GM21737 (cell line): ENCODE measurements around the gene MYO5A.
A peak's percentile ranks its signal among the peaks of the same experiment; 100 is the strongest.
"Not testable (repeated sequence)": the region's sequence is repeated elsewhere in the genome, so short reads cannot be mapped to it uniquely, and the experiment has no call there.

Source experiments
- ATAC-seq: cut with Tn5 transposase; IDR thresholded peaks from one replicate; pipeline ENCODE4 v1.9.1; 2021; ENCODE audit warnings: mild to moderate bottlenecking, moderate library complexity; ENCODE audit not compliant: unreplicated experiment

The MYO5A gene

DNA sequence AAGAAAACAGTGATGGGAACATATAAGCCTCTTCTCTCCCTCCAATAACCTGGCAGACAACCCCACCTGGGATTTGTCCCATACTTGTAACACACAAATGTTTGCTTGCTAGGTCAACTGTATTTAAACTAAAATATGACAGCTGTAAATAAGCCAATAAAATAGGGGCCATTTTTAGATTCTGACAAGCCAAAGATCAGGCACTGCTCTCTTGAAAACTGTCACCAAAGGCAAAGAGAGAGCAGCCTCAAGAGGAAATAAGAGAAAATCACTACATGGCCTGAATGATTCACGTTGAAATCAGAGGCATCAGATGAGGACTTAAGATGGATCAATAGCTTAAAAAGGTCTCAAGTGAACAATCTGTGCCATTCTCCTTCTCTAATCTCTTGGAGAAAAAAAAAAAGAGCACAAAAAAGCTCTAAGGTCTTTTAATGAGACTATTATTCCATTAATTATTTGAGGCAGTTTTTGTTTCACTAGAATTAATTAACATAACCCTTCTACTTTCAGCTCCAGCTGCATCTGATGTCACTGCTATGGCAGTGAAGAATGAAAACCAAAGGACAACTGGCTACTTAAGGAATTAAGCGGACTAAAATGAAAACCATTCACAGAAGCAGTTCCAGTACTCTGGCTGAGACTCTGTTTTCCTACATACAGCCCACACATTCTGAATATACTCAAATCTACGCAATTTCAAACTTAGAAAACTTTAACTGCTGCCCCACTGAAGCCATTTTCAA is 19.0 kb downstream of the MYO5A start:
- ATAC-seq = no peak

DNA sequence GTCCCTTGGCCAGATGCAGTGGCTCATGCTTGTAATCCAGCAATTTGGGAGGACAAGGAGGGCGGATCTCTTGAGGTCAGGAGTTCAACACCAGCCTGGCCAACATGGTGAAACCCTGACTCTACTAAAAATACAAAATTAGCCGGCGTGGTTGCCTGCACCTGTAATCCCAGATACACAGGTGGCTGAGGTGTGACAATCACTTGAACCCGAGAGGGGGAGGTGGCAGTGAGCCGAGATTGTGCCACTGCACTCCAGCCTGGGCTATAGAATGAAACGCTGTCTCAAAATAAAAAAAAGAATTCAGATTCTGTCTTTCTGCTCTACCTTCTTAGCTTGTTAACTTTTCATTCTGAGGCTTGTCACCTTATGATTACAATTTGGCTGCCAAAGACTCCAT is 22.1 kb downstream of the MYO5A start:
- ATAC-seq = no peak

DNA sequence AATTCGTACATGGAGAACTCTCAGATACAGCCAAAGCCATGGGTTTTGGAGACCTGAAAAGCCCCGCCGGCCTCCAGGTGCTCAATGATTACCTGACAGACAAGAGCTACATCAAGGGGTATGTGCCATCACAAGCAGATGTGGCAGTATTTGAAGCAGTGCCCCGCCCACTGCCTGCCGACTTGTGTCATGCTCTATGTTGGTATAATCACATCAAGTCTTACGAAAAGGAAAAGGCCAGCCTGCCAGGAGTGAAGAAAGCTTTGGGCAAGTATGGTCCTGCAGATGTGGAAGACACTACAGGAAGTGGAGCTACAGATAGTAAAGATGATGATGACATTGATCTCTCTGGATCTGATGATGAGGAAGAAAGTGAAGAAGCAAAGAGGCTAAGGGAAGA is 23.5 kb downstream of the MYO5A start:
- no peak for ATAC-seq

DNA sequence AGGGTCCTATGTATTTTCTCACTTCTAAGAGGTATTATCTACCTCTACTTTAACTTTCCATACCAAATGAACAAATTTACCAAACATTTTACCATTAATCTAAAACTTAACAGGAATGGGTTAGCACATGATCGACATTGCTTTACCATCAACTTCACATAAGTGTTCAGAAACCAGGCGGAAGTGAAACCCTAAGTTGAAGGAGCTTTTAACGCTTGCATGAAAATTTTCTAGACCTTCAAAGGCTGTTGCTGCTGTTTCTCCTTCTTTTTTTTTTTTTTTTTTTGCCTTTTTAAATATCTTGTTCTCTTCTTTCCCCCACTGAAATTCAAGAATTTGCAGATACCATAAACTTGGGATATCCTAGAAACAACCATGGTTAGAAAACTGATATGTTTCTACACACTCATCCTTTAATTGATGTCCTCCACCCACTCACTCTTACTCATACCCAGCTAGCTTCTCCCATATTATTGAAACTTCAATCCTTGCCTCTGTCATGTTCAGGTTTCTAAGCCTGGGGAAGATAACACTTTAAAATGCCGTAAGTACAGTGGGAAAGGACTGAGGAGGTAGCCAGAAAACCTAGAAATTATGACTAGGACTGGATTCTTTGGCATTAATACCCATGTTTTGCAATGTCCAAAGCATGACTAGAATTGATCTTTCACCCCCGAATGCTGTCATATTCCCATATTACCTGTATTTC is 24.7 kb downstream of the MYO5A start:
- ATAC-seq = peak; percentile 80

DNA sequence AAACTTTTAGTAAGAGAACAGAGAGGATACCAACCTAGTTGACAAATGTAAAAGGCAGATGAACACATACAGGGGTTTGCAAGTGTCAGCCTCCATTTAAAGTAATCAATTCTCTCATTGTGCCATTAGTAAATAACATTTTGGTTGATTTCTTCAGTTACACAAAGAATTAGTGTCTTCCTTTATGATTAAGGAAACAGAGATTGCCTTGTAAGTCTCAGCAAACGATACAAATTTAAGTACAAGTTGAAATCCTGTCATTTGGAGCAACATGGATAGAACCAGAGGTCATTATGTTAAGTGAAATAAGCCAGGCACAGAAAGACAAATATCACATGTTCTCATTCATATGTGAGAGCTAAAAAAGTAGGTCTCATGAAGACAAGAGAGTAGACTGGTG is 26.1 kb downstream of the MYO5A start:
- no peak for ATAC-seq

DNA sequence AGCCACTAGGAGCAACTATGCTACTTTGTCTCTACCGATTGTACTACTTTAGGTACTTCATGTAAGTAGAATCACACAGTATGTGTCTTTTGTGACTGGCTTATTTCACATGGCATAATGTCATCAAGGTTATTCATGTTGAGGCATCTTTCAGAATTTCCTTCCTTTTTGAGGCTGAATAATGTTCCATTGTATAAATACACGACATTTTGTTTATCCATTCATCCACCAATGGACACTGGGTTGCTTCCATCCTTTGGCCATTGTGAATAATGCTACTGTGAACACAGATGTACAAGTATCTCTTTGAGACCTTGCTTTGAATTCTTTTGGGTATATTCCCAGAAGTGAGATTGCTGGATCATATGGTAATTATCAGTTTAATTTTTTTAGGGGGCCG is 29.2 kb downstream of the MYO5A start:
- no peak for ATAC-seq

DNA sequence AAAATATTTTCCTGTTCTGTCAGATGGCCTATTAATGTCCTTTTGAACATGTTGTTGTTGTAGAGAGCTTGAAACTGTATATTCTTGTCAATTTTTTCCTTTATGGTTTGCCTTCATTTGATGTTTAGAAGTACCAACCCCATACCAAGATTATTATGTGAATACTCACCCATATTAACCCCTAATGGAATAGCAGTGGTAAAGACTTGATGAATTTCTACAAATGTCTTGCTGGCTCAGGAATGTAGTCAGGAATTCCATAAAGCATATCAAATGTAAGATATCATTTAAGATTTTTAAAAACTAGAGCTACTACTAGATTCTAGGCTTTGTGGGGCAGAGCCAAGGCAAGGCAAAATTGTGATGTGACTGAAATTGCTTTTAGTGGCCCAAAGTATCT is 30.0 kb downstream of the MYO5A start:
- no peak for ATAC-seq

DNA sequence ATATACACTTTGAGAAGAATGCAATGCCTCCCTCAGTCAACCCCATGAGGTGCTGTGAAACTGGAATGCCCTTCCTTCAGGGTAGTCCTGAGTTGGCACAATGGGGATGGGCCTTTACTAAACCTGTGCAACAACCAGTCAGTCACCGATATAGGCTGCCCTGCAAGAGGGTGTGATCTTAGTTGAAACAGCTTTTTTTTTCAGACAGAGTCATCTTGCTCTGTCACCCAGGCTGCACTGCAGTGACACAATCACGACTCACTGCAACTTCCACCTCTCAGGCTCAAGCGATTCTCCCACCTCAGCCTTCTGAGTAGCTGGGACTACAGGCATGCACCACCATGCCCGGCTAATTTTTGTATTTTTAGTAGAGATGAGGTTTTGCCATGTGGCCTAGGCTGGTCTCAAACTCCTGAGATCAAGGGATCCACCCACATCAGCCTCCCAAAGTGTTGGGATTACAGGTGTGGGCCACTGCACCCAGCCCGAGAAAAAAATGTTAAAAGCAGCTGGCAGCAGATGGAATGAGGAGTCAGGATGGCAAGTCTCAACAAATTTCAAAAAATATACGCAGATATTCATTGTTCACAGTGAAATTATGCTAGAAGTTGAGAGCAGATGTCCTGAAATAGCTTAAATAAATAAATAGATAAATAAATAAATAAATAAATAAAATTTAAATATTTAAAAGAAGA is 31.8 kb downstream of the MYO5A start:
- no peak for ATAC-seq

DNA sequence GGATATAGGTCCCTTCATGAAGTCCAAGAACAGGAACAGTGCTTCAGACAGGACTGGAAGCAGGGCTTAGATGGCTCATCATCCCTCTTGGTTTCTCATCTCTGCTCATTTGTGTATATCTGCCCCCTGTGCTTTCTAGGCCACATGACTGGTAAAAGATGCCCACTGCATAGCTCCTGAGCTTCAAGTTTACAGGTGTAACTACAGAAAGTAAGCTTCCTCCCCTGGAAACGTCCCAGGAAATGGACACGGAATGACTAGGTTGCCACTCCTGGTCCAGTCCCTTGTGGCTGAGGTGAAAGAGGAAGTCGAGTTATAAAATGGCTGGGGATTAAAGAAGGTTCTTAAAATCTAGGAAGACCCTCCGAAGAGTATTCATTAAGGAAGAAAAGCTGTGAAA is 32.5 kb downstream of the MYO5A start:
- ATAC-seq = no peak

DNA sequence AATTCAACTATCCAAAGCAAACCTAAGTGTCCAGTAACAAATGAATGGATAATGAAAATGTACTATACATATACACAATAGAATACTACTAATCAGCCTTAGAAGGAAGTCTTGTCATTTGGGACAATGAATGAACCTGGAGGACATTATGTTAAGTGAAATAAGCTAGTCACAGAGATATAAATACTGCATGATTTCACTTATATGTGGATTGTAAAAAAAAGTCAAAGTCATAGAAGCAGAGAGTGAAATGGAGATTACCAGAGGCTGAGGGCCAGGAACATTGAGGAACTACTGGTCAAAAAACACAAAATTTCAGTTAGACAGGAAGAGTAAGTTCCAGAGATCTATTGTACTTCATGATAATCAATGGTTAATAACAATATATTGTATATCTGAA is 33.6 kb downstream of the MYO5A start:
- ATAC-seq = no peak

DNA sequence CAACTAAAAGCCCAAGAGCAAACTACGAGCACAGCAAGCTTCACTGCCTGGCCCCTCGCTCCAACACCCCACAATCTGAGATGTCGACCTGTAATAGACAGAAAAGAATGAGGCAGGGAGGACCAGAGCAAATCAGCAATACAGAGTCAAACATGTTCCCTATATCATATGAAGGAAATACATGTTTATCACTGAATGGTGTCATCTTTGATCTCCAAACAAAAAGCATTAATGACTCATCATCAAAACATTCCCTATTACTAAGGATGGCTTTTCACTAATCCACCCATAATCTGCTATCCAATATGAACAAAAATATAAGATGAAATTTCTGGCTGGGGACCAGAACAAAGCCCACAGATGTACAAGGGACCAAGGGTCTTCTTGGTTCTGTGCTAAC is 34.7 kb downstream of the MYO5A start:
- no peak for ATAC-seq

DNA sequence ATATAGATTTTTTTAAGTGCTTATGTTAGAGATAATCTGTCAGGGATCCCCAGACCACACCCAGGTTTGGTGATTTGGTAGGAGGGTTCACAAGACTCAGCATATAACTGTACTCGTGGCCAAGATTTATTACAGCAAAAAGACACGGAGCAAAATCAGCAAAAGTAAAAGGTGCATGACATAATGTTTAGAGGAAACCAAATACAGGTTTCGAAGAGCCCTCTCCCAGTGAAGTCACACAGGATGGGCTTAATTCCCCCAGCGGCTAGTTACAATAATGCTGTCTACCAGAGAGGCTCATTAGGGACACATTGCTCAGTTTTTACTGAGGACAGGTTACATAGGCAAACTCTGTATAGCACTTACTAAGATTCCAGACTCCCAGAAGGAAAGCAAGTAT is 36.5 kb downstream of the MYO5A start:
- ATAC-seq = no peak

DNA sequence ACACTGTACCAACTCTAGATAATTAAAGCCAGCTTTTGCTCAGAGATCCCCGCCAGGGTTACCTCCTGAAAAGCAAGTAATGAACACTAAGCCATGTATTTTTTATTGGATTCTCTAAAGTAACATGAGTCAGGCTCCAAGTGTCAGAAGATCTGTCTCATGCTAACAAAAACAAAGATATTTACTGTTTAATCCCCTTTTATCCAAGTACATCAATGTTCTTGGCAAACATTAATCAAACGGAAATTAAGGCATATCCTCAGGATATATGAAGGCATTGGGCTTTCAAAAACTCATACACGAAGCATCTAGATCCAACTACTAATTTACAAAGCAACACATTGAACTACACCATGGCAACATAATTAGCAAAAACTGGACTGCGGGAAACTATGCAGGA is 37.2 kb downstream of the MYO5A start:
- ATAC-seq = no peak

DNA sequence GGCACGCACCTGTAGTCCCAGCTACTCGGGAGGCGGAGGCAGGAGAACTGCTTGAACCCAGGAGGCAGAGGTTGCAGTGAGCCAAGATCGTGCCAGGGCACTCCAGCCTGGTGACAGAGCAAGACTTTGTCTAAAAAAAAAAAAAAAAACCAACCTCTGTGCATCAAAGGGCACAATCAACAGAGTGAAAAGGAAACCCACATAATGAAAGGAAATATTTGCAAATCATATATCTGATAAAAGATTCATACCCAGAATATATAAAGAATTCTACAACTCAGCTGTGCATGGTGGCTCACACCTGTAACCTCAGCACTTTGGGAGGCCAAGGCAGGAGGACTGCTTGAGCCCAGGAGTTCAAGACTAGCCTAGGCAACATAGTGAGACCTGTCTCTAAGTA is 39.2 kb downstream of the MYO5A start:
- not testable (repeated sequence) for ATAC-seq

DNA sequence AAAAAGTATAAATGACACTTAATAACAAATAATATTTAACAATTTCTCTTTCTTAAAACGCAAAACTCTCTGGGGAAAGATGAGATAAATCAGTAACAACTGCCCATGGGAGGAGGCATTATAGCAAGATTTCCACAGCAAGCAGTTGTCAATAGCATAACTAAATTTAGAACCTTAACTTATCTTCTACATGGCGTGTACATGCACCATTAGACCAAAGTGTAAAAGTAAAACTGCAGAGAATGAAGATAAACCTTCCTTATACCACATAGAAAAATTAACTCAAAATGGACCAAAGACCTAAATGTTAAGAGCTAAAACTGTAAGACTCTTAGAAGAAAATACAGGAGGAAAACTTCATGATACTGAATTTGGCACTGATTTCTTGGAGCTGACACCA is 39.9 kb downstream of the MYO5A start:
- ATAC-seq = no peak

DNA sequence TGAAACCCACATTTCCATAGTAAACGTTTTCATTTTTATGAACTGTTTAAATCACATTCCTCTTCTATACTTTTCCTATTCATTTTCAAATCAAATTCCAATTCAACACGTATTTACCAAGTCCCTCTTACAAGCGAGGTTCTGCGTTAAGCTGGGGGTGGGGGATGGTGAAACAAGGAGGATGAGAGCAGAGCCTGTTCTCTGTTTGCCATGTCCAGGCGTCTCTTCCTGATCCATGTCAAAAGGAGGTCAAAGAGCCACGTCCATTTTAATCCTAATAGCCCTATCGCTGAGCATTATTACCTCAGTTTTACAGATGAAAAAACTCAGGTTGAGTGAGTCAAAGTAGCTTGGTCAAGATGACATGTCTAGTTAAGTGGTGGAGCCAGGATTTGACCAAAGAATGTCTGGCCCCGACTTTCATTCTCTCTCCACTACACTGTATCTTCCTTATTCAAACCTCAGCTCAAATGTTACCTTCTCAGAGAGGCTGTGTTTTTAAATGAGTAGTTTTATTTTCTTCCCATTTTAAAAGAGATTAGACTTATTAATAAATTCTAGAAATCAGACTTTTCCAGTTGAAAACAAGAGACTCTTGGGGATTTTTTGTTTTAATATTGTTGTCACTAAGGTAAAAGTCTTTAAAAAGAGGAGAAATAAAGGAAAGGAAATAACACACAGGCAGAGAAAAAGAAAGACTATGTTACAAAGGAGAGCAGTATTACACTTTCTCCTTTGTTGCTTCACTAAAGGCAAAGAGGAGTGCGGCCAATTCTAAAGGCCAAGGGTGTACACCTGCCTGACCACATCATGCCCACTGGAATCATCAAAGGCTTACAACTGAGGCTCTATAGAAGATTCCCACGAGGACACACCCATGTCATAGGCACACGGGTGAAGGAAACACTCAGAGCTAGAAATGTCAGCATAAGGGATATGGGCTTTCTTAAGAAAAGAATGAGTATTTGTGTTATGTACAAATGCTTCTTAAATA is 42.4 kb downstream of the MYO5A start:
- ATAC-seq = no peak

DNA sequence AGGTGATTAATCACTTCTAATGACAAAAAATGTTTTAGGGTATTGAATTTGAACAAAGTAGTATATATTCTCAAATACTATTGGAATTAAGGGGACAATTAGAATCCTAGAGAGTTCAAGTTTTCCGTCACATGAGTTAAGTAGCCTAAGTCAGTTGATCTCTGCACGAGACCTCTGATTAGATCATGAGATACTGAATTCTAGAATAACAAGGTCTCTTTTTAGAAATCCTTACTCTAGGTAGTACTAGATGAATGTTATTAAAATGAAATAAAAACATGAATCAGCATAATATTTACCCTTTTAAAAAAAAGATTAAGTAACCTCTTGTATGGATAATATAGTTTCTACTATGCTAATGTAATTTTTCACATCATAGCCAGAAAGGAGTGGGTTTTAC is 43.4 kb downstream of the MYO5A start:
- no peak for ATAC-seq

DNA sequence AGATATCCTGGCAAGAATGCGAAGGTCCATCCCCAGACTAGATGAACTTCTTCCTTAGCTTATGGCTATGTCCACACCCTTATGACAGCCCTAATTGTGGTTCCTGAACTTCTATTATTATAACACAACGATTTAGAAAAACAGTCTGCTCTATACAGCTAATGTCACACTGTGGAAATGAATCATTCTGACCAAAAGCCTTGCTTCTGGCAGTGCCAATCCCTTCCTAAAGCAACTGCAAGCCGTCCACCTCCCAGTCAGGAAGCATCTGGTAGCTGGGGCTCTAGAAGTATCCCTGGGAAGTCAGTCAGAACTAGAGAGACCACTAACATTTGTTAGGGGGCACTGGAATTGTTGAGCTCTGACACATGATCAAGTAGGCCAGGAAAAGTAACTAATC is 45.0 kb downstream of the MYO5A start:
- no peak for ATAC-seq

DNA sequence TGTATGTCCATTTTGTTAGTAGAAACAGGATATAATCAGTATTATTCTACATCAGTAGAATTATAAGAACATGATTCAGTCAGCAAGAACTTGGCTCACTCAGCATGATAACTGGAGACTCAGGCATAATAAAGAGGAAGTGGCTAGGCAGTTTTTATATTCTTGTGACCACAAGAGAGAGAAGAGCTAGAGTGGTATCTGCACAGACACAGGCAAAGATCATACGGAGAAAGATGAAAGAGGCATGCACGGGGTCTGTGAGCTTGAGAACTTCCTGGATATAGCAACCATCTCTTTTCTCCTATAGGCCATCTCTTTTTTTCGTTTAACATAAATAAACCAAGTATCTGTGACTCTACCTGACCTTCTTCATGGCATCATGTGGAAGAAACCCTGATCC is 46.8 kb downstream of the MYO5A start:
- peak; percentile 97 for ATAC-seq

DNA sequence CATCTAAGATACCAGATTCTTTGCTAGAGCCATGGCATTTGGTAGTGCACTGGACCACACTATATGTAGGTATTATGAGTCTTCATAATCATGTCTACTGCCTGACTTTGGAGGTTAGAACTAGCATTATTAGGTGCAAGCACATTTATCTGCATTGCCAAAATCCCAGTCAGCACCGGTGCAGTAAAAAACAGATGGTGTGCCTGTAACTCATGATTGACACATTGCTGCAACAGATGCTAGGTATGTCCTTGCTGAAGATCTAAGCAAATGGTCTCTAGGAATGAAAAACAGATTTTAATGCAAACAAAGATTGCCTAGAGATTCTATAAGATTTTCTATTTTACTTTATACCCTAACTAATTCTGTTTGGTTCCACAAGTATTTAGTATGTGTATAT is 47.7 kb downstream of the MYO5A start:
- ATAC-seq = no peak

DNA sequence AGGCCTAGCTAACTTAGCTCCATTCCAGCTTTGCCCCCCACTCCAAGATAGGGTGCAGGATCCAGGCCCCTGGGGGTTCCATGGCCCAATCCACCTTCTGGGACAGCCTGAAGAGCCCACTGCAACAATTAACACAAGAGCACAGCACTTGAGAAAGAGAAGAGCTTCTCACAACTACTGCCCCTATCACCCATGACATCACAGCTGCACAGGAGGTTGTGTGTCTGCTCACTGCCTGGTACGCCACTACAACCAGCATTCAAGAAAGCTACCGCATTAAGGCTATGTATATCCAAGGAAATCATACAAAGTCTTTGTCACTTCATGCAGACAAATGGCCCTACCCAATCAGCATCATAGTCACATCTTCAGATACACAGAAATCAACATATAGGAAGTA is 62.0 kb downstream of the MYO5A start:
- ATAC-seq = no peak
